IMR-90 (cell line): ENCODE measurements around the gene ZNF229. TPM values are rescaled to one million over a fixed set of nuclear protein-coding genes. Genes with fewer than 3 reads are reported as not detected.

Source experiments
- ATAC-seq: fragments of 200-7000 bp; cut with Tn5 transposase; 2 replicates; pipeline ENCODE4 v1.9.1; 2020; ENCODE audit warnings: low read depth, mild to moderate bottlenecking, moderate library complexity
- Bru-seq: library from RNA; stranded (reverse); fragments of 400-500 nt; gene quantifications from one replicate; lab custom pipeline; 2021; lab: Mats Ljungman, UMichigan
- BruChase-seq, 2 experiments: library from RNA; stranded (reverse); fragments of 400-500 nt; gene quantifications; one replicate each; lab custom pipeline; 2021; lab: Mats Ljungman, UMichigan
- BruUV-seq: library from RNA; stranded (reverse); fragments of 400-500 nt; replicated peaks from 2 replicates; lab custom pipeline; 2021; lab: Mats Ljungman, UMichigan
- CTCF ChIA-PET: fragments of 300-600 bp; formaldehyde crosslinking; extraction: SDS; loops from one replicate; lab custom pipeline; 2021; ENCODE audit warnings: antibody characterized with exemption; lab: Yijun Ruan, JAX
- POLR2A ChIA-PET: fragments of 300-600 bp; sonication (Branson Sonifier 250); formaldehyde crosslinking; loops from one replicate; lab custom pipeline; 2022; ENCODE audit warnings: antibody characterized with exemption; ENCODE audit not compliant: unreplicated experiment; lab: Charles Lee
- DNase-seq: peaks from one replicate; pipeline ENCODE4 v3.0.0; 2013
- H2AFZ ChIP-seq: replicated peaks from 2 replicates; pipeline ENCODE3; 2013; ENCODE audit warnings: low read length, mild to moderate bottlenecking; ENCODE audit not compliant: poor library complexity
- H2AK5ac ChIP-seq: 2 replicates; pipeline ENCODE4 v1.6.1; 2013; ENCODE audit warnings: low read depth, low read length, inconsistent platforms
- H2AK9ac ChIP-seq: replicated peaks from 2 replicates; pipeline ENCODE3; 2013; ENCODE audit warnings: mild to moderate bottlenecking, low read depth, low read length, moderate library complexity; ENCODE audit not compliant: poor library complexity
- H2BK120ac ChIP-seq: 2 replicates; pipeline ENCODE4 v1.6.1; 2013; ENCODE audit warnings: low read depth, low read length, inconsistent platforms
- H2BK15ac ChIP-seq: 3 replicates; pipeline ENCODE4 v1.6.1; 2013; ENCODE audit warnings: low read depth, low read length, inconsistent platforms
- H2BK20ac ChIP-seq: 2 replicates; pipeline ENCODE4 v1.6.1; 2013; ENCODE audit warnings: low read depth, mild to moderate bottlenecking, inconsistent platforms, low read length, moderate library complexity
- H2BK5ac ChIP-seq: 2 replicates; pipeline ENCODE4 v1.6.1; 2013; ENCODE audit warnings: mild to moderate bottlenecking, low read depth, low read length, inconsistent platforms; ENCODE audit not compliant: poor library complexity, severe bottlenecking
- H3K14ac ChIP-seq: replicated peaks from 2 replicates; pipeline ENCODE4 v1.6.1; 2013; ENCODE audit warnings: low read depth, low read length, inconsistent platforms
- H3K18ac ChIP-seq: 2 replicates; pipeline ENCODE4 v1.6.1; 2013; ENCODE audit warnings: low read depth, low read length, control low read depth
- H3K23ac ChIP-seq: 2 replicates; pipeline ENCODE4 v1.6.1; 2013; ENCODE audit warnings: low read depth, low read length, inconsistent platforms
- H3K27ac ChIP-seq: 2 replicates; pipeline ENCODE4 v1.5.1; 2013; ENCODE audit warnings: mild to moderate bottlenecking, control low read depth, low read length; ENCODE audit not compliant: insufficient read depth
- H3K27me3 ChIP-seq: 2 replicates; pipeline ENCODE4 v1.6.1; 2013; ENCODE audit warnings: low read length; ENCODE audit not compliant: control insufficient read depth, insufficient read depth
- H3K36me3 ChIP-seq: 2 replicates; pipeline ENCODE4 v1.6.1; 2013; ENCODE audit warnings: low read length, mixed read lengths; ENCODE audit not compliant: control insufficient read depth, insufficient read depth
- H3K4ac ChIP-seq: 2 replicates; pipeline ENCODE4 v1.6.1; 2013; ENCODE audit warnings: low read depth, low read length, inconsistent platforms
- H3K4me1 ChIP-seq: 2 replicates; pipeline ENCODE4 v1.6.1; 2013; ENCODE audit warnings: low read length, mixed read lengths; ENCODE audit not compliant: control insufficient read depth, insufficient read depth
- H3K4me2 ChIP-seq: 2 replicates; pipeline ENCODE4 v1.6.1; 2013; ENCODE audit warnings: low read depth, mild to moderate bottlenecking, control low read depth, low read length, moderate library complexity
- H3K4me3 ChIP-seq: 2 replicates; pipeline ENCODE4 v1.5.1; 2013; ENCODE audit warnings: low read depth, mild to moderate bottlenecking, control low read depth, low read length, moderate library complexity; ENCODE audit not compliant: insufficient read depth
- H3K56ac ChIP-seq: 2 replicates; pipeline ENCODE4 v1.6.1; 2013; ENCODE audit warnings: low read length, inconsistent platforms; ENCODE audit not compliant: insufficient read depth; ENCODE audit errors: extremely low read depth
- H3K79me1 ChIP-seq, 2 experiments: 2 replicates each; pipeline ENCODE4 v1.6.1; 2013; ENCODE audit warnings: low read length in 2 of 2, inconsistent platforms in 1 of 2, low read depth in 1 of 2
- H3K9ac ChIP-seq: 2 replicates; pipeline ENCODE4 v1.6.1; 2013; ENCODE audit warnings: low read depth, low read length, control low read depth
- H3K9me1 ChIP-seq: 2 replicates; pipeline ENCODE4 v1.6.1; 2013; ENCODE audit warnings: low read length, inconsistent platforms; ENCODE audit not compliant: insufficient read depth
- H3K9me3 ChIP-seq: 2 replicates; pipeline ENCODE4 v1.6.1; 2013; ENCODE audit warnings: low read length; ENCODE audit not compliant: control insufficient read depth, insufficient read depth
- H4K20me1 ChIP-seq: 2 replicates; pipeline ENCODE4 v1.6.1; 2013; ENCODE audit warnings: low read length, inconsistent platforms; ENCODE audit not compliant: insufficient read depth
- H4K5ac ChIP-seq: 2 replicates; pipeline ENCODE4 v1.6.1; 2013; ENCODE audit warnings: mild to moderate bottlenecking, low read depth, low read length, control low read depth
- H4K8ac ChIP-seq, 2 experiments: 2 replicates each; pipeline ENCODE4 v1.6.1; 2013; ENCODE audit warnings: low read depth in 2 of 2, low read length in 2 of 2, control low read depth in 1 of 2, inconsistent platforms in 1 of 2
- H4K91ac ChIP-seq: 2 replicates; pipeline ENCODE4 v1.6.1; 2013; ENCODE audit warnings: low read depth, low read length, inconsistent platforms; ENCODE audit not compliant: insufficient read depth
- CEBPB ChIP-seq: IDR thresholded peaks from 2 replicates; pipeline ENCODE4 v1.6.1; 2012; ENCODE audit warnings: low read depth, low read length, improper control_type of control experiment
- CTCF ChIP-seq: conservative IDR thresholded peaks from 2 replicates; pipeline ENCODE4 v1.5.1; 2012; ENCODE audit warnings: mild to moderate bottlenecking, low read depth, low read length, improper control_type of control experiment
- MAFK ChIP-seq: IDR thresholded peaks from 2 replicates; pipeline ENCODE4 v1.6.1; 2012; ENCODE audit warnings: low read depth, low read length, improper control_type of control experiment
- MAZ ChIP-seq: IDR thresholded peaks from 2 replicates; pipeline ENCODE4 v1.6.1; 2012; ENCODE audit warnings: low read depth, mild to moderate bottlenecking, low read length, improper control_type of control experiment, moderate library complexity, borderline replicate concordance
- MXI1 ChIP-seq: IDR thresholded peaks from 2 replicates; pipeline ENCODE4 v1.6.1; 2012; ENCODE audit warnings: low read depth, mild to moderate bottlenecking, low read length, moderate library complexity, borderline replicate concordance
- NFE2L2 ChIP-seq: fragments of 150-350 bp; IDR thresholded peaks from 2 replicates; pipeline ENCODE4 v1.6.1; 2016; ENCODE audit warnings: low read depth, mild to moderate bottlenecking, low read length
- POLR2A ChIP-seq: IDR thresholded peaks from 2 replicates; pipeline ENCODE4 v1.6.1; 2012; ENCODE audit warnings: mild to moderate bottlenecking, low read depth, low read length
- RAD21 ChIP-seq: IDR thresholded peaks from 2 replicates; pipeline ENCODE4 v1.6.1; 2012; ENCODE audit warnings: low read length, improper control_type of control experiment
- RFX5 ChIP-seq: IDR thresholded peaks from 2 replicates; pipeline ENCODE4 v1.8.0; 2012; ENCODE audit warnings: low read depth, mild to moderate bottlenecking, low read length, moderate library complexity
- SMC3 ChIP-seq: fragments of 150-350 bp; IDR thresholded peaks from 2 replicates; pipeline ENCODE4 v1.6.1; 2016; ENCODE audit warnings: low read depth, mild to moderate bottlenecking, antibody characterized with exemption, low read length, moderate library complexity
- USF2 ChIP-seq: fragments of 150-350 bp; IDR thresholded peaks from 2 replicates; pipeline ENCODE4 v1.6.1; 2017; ENCODE audit warnings: mild to moderate bottlenecking, antibody characterized with exemption, low read length, low read depth
- WGBS, 2 experiments: methylation state at CpG; one replicate each; pipeline versions ENCODE4 v1.1.5 to v1.1.7; 2013; ENCODE audit warnings: missing lambda C conversion rate in 2 of 2; ENCODE audit not compliant: insufficient read length in 1 of 2; ENCODE audit errors: extremely low coverage in 2 of 2; 5-methylcytosine and 5-hydroxymethylcytosine counted together
- dilution Hi-C: fragments of 300-500 bp; cut with HindIII; formaldehyde crosslinking; loops from one replicate; pipeline ENCODE4 v1.14.3; 2018; ENCODE audit warnings: low sequenced_read_pairs; ENCODE audit not compliant: unreplicated experiment
- in situ Hi-C: fragments of 300-500 bp; cut with MboI; formaldehyde crosslinking; loops from 3 replicates; pipeline ENCODE4 v1.14.3; 2019; ENCODE audit warnings: low sequenced_read_pairs, inconsistent platforms, mixed read lengths
- intact Hi-C: fragments of 100-400 bp; cut with micrococcal nuclease; formaldehyde crosslinking; loops from 2 replicates; pipeline ENCODE4 v1.10.0; 2022
- long read RNA-seq: library from polyadenylated mRNA; unstranded; transcript quantifications from one replicate; pipeline ENCODE4 v2.0.0, GENCODE V29; 2021; ENCODE audit not compliant: unreplicated experiment
- polyA plus RNA-seq, 3 experiments: library from polyadenylated mRNA; depleted of rRNA; stranded (reverse); fragments of >200 nt; gene quantifications; 2 replicates each; pipeline ENCODE4 v1.2.3, GENCODE V29; 2012; ENCODE audit warnings: low replicate concordance in 1 of 3
- total RNA-seq: library from RNA; depleted of rRNA; stranded (reverse); fragments of >200 nt; gene quantifications from 2 replicates; pipeline ENCODE4 v1.2.3, GENCODE V29; 2012; rRNA removed

Gene ZNF229
- total RNA-seq (13.1 and 17.6 TPM in 2 replicates), polyA plus RNA-seq (2012; rRNA removed) (3.0 and 3.4 TPM in 2 replicates), Bru-seq, nascent RNA (percentile 73 among the genes with signal in this experiment), BruChase-seq, experiment 1, labeled RNA remaining after a 6-hour chase (percentile 69 among the genes with signal in this experiment), BruChase-seq, experiment 2, labeled RNA remaining after a 2-hour chase (percentile 91 among the genes with signal in this experiment)
- polyA plus RNA-seq (2012; cell fraction: cytosol; rRNA removed): 0.85 and 2.8 TPM in 2 replicates
- polyA plus RNA-seq (2012; cell fraction: nucleus; rRNA removed; ENCODE audit: low replicate concordance): 2.3 and 5.5 TPM in 2 replicates
- long read RNA-seq, full-length matches to known transcripts: 7 of 10 reads
- long read RNA-seq, partial matches to known transcripts: 1 of 10 reads
- long read RNA-seq, other reads (novel, unspliced or antisense): 2 of 10 reads

GRCh38 chr19:44447916-44448674, at the start of gene ZNF229:
Gene ZNF229, minus strand, starts transcription at chr19:44448472. Its CDS starts 5,625 bp downstream, at chr19:44442847.
- peaks cover 0 to 16% of the 10 kb centered on the region in 2 experiments; a peak in 2 of 4 replicates for H3K79me1 ChIP-seq
- no peak within 1 kb of the TSS for H2BK20ac ChIP-seq
- peak within 1 kb of the TSS; percentile 92 for H3K4me3 ChIP-seq
- CTCF ChIA-PET: no interaction called here
- 5% methylated on average over 19 of the region's 45 CpGs; no CpG with 5 or more reads in 1 of the 2 experiments for WGBS, 2 experiments
- peak within 1 kb of the TSS; percentile 84 for H3K4ac ChIP-seq
- POLR2A ChIA-PET: no interaction called here
- 0 out of 2 replicates have a peak within 1 kb of the TSS, but pooled peaks have one; percentile 26 for H2BK120ac ChIP-seq
- peak within 1 kb of the TSS; percentile 76 for H2AK9ac ChIP-seq
- in situ Hi-C loops (no loop called here), dilution Hi-C loops (no loop called here), intact Hi-C loops (loop anchor here (10.0 kb wide), 1 partner anchor 273 kb away; no protein-coding TSS in a partner anchor)
- peak within 1 kb of the TSS; percentile 67 for H3K27ac ChIP-seq
- peak; percentile 87 for TF ChIP-seq NFE2L2
- 0 out of 2 replicates have a peak, but pooled peaks have one; percentile 34 for TF ChIP-seq MAZ
- 0 out of 2 replicates have a peak, but pooled peaks have one; percentile 57 for TF ChIP-seq POLR2A
- TF ChIP-seq MXI1: peak; percentile 88; the same call in 1 of the 2 replicates
- no peak for TF ChIP-seq RAD21
- no peak for TF ChIP-seq CTCF
- peak; percentile 32; the same call in 1 of the 2 replicates for TF ChIP-seq CEBPB
- TF ChIP-seq MAFK: 0 out of 2 replicates have a peak, but pooled peaks have one; percentile 3
- TF ChIP-seq SMC3: no peak
- no peak for TF ChIP-seq RFX5
- no peak for TF ChIP-seq USF2
- H4K91ac ChIP-seq: peak within 1 kb of the TSS; percentile 67
- peak within 1 kb of the TSS; percentile 91 for H4K5ac ChIP-seq
- peak within 1 kb of the TSS; percentile 67; the same call in 1 of the 2 replicates for H3K23ac ChIP-seq
- no peaks in the 10 kb centered on the region for H3K27me3 ChIP-seq
- peaks cover 26% of the 10 kb centered on the region; the same call in 1 of the 2 replicates for H3K9me3 ChIP-seq
- no peaks in the 10 kb centered on the region for H3K9me1 ChIP-seq
- H3K4me1 ChIP-seq: peaks cover 3% of the 10 kb centered on the region; the same call in 1 of the 2 replicates
- H2AFZ ChIP-seq: peak within 1 kb of the TSS; percentile 96
- DNase-seq (peak; percentile 94), ATAC-seq (peak; percentile 100)
- peaks cover 22% of the 10 kb centered on the region for H3K36me3 ChIP-seq
- peak within 1 kb of the TSS; percentile 30 to 90 for H4K8ac ChIP-seq
- H2AK5ac ChIP-seq: peak within 1 kb of the TSS; percentile 40; the same call in 1 of the 2 replicates
- H3K9ac ChIP-seq: peak within 1 kb of the TSS; percentile 88
- BruUV-seq: TSS peak; percentile 60
- H3K14ac ChIP-seq: peak within 1 kb of the TSS; percentile 84
- peak within 1 kb of the TSS; percentile 51 for H2BK5ac ChIP-seq
- H3K4me2 ChIP-seq: peak within 1 kb of the TSS; percentile 87
- peak within 1 kb of the TSS; percentile 46; the same call in 1 of the 2 replicates for H3K56ac ChIP-seq
- no peak within 1 kb of the TSS for H2BK15ac ChIP-seq
- peak within 1 kb of the TSS; percentile 63; the same call in 1 of the 2 replicates for H3K18ac ChIP-seq
- H4K20me1 ChIP-seq: no peaks in the 10 kb centered on the region
